Retinal pigment epithelial cell (primary cell): ENCODE measurements around the gene PODNL1.
"Not testable (repeated sequence)": the region's sequence is repeated elsewhere in the genome, so short reads cannot be mapped to it uniquely, and the experiment has no call there.

Experiments
- DNase-seq: peaks from one replicate; pipeline ENCODE4 v3.0.0-alpha.2; 2010; ENCODE audit warnings: low read depth
- H3K4me3 ChIP-seq: 2 replicates; pipeline ENCODE4 v1.5.1; 2011; ENCODE audit warnings: mild to moderate bottlenecking, low read length, control low read depth, moderate library complexity
- TF ChIP-seq, protein P1 (sequence below): conservative IDR thresholded peaks from 2 replicates; pipeline ENCODE4 v1.5.1; 2011; ENCODE audit warnings: low read depth, low read length, control low read depth, inconsistent platforms

The PODNL1 gene

DNA sequence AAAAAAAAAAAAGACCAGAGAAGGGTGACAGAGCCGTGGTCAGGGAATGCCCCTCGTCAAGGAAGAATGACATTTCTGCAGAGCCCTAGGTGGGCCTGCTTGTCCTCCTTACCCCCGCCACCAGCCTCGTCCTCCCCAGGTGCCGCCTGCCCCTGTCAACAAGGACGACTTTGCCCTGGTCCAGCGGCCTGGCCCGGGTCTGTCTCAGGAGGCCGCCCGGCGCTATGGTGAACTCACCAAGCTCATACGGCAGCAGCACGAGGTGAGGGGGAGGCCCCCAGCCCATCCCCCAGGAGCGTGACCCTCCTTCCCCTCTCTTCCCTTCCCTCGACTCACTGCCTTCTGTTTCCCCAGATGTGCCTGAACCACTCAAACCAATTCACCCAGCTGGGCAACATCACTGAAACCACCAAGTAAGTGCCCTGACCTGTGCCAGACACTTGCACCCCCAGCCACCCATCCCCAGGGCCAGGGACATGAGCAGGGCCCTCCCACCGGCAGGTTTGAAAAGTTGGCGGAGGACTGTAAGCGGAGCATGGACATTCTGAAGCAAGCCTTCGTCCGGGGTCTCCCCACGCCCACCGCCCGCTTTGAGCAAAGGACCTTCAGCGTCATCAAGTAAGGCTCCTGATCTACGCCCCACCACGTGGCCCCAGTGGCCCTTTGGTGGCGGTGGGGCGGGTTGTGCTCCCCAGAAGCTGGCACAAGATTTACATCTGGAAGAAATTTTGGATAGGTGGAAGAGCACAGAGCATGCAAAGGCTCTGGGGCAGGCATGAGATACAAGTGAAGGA lies 14.8 kb downstream of the PODNL1 start:
- no peak for DNase-seq
- TF ChIP-seq, protein P1, sequence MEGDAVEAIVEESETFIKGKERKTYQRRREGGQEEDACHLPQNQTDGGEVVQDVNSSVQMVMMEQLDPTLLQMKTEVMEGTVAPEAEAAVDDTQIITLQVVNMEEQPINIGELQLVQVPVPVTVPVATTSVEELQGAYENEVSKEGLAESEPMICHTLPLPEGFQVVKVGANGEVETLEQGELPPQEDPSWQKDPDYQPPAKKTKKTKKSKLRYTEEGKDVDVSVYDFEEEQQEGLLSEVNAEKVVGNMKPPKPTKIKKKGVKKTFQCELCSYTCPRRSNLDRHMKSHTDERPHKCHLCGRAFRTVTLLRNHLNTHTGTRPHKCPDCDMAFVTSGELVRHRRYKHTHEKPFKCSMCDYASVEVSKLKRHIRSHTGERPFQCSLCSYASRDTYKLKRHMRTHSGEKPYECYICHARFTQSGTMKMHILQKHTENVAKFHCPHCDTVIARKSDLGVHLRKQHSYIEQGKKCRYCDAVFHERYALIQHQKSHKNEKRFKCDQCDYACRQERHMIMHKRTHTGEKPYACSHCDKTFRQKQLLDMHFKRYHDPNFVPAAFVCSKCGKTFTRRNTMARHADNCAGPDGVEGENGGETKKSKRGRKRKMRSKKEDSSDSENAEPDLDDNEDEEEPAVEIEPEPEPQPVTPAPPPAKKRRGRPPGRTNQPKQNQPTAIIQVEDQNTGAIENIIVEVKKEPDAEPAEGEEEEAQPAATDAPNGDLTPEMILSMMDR: no peak
- no peak overlapping the region for H3K4me3 ChIP-seq

DNA sequence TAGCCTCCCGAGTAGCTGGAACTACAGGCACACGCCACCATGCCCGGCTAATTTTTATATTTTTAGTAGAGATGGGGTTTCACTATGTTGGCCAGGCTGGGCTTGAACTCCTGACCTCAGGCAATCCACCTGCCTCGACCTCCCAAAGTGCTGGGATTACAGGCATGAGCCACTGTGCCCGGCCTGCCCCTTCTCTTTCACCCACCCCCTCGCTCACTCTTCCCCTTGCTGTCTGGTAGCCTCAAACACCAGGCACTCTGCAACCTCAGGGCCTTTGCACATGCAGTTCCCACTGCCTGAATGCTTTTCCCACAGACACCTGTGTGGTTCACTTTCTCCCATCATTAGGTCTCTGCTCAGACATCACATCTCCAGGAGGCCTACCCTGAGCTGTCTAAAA lies 16.1 kb downstream of the PODNL1 start:
- not testable (repeated sequence) for DNase-seq, H3K4me3 ChIP-seq

DNA sequence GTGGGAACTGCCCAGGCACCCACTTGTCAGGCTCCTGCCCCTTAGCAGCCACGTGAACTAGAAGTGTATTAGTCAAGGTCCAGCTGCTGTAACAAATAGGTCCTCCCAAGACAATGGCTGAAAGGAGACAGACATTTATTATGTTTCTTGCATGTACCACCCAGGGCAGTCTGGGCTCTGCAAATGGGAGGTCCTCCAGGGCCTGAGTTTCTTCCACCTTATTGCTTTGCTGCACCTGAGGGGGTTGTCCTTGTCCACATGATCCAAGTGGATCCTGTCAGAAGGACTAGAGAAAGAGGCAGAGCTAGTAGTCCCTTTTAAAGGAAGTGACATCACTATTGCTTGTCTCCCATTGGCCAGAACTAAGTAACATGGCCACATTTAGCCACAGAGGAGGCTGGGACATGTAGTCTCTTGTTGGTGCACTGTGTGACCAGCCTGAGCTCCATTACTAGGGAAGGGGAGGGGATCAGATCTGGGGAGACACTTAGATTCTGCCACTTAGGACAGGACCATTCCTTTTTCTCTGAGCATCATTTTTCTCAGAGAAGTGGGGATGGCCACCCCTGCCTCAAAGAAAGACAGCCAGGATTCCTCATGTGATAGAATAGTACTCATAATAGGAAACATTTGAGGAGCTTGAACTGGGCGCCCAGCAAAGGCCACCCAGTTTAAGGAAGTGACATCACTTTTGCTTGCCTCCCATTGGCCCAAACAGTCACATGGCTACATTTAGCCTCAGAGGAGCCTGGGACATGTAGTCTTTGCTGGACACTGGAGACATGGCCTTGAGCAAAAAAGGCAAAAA lies 17.1 kb downstream of the PODNL1 start:
- H3K4me3 ChIP-seq: no peak overlapping the region
- TF ChIP-seq, protein P1: no peak
- no peak for DNase-seq

DNA sequence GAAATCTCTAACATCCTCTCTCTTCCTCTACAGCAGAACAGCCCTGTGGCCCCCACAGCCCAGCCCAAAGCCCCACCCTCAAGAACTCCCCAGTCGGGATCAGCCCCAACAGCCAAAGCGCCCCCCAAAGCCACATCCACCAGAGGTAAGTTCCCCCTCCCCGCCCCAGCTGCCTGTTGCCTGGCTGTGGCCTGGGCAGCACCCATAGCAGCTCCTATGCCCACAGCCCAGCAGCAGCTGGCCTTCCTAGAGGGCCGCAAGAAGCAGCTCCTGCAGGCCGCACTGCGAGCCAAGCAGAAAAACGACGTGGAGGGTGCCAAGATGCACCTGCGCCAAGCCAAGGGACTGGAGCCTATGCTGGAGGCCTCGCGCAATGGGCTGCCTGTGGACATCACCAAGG lies 17.7 kb downstream of the PODNL1 start:
- no peak for DNase-seq
- H3K4me3 ChIP-seq: no peak overlapping the region
- TF ChIP-seq, protein P1: no peak

DNA sequence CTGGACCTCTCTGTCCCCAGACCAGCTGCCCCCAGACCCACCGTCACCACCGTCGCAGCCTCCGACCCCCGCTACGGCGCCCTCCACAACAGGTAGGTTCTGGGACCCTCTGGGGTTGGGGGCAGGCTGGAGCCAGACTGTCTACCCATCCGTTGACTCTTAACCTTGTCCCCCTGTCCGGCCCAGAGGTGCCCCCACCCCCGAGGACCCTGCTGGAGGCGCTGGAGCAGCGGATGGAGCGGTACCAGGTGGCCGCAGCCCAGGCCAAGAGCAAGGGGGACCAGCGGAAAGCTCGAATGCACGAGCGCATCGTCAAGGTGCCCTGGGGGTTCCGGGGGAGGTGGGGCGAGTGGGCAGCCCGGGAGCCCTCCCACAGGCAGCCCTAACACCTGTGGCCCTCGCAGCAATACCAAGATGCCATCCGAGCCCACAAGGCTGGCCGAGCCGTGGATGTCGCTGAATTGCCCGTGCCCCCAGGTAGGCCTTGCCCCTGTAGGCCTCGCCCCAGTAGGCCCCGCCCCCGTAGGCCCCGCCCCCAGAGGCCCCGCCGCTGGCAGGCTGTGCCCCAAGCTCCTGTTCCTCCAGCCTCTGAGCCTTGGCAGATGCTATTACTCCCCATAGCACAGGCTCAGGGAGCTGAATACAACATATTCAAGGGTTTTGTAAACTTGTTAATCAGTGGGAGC lies 19.3 kb downstream of the PODNL1 start:
- H3K4me3 ChIP-seq: no peak overlapping the region
- no peak for DNase-seq
- TF ChIP-seq, protein P1: no peak

DNA sequence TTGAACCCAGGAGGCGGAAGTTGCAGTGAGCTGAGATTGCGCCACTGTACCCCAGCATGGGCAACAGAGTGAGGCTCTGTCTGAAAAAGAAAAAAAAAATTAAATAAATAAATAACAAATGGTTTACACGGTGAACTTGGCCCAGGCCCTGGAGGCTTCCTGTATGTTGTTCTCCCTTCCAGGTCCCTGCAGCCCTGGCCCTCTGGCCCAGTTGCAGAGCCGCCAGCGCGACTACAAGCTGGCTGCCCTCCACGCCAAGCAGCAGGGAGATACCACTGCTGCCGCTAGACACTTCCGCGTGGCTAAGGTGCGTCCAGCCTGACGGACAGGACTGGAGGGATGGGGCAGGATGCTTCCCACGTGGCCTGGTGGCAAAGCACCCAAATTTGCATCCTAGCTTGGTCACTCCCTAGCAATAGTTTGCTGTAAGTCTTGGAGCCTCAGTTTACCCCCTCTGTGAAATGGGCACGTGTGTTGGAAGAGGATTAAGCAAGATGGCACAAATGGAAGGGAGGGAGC lies 20.3 kb downstream of the PODNL1 start:
- TF ChIP-seq, protein P1: no peak
- DNase-seq: no peak
- H3K4me3 ChIP-seq: no peak overlapping the region

DNA sequence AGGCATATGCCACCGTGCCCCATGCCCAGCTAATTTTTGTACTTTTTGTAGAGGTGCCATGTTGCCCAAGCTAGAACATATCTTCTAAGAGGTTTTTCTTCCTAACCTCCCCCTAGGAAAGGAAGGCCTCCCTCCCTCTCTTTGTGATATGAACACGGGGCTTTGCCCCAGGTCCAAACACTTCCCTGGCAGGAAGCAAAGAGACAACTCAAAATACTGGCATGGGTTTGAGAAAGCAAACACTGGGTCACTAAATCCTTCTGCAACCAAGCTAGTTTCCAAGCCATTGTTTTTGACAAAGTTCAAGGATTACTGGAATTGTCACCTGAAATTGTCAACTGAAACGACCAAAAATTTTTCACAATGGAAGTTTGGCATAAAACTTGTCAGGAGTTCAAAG lies 23.4 kb downstream of the PODNL1 start:
- TF ChIP-seq, protein P1: no peak

More for the DNA sequence above, 23.4 kb downstream of the PODNL1 start:
- DNase-seq: no peak
- no peak overlapping the region for H3K4me3 ChIP-seq
